ENCODE measurements around the gene SHMT1. TPM values are rescaled to one million over a fixed set of nuclear protein-coding genes. Genes with fewer than 3 reads are reported as not detected.
"Not testable (repeated sequence)": the region's sequence is repeated elsewhere in the genome, so short reads cannot be mapped to it uniquely, and the experiment has no call there.

SHMT1 gene
- total RNA-seq, 1 donor from 2014 or later, result 67.1 TPM

GRCh38 chr17:18378205-18378505, 14.8 kb upstream of the SHMT1 start:
- peak; percentile 10 for ATAC-seq

DNA sequence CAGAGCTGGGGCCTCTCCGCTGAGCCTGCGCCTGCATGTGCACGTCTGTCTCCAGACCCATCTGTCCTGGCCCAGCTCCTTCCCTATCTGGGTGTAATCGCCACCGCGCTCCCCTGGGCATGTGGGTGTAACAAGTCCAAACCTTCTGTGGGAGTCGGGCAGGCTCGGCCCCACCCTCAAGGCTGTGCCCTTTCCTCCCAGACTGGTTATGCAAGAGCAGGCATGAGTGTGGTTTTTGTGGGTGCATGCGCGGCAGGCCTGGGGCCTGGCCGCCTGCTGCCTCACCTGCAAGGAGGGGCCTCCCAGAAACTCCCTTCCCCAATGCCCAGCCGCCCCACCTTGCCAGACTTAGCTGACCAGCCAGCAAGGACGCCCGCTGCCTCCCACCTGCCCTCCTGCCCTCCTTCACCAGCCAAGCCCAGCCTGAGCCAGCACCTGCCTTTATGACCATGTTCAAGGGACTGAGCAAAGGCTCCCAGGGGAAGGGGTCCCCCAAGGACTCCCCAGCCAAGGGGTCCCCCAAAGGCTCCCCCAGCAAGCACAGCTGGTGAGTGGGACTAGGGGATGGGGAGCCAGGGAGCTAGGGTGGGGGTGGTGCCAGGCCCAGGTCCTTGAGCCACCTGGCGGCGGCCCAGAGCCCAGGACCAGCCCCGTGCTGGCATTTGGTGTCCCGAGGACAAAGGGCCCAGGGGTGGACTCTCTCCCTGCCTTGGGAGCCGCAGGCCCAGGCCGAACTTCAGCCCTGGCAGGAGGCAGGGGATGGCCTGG, 14.3 kb upstream of the SHMT1 start, which contains the start of gene EVPLL:
EVPLL (plus strand) TSS at position 342 of the 768 bp plus-strand sequence. CDS start 3,160 bp downstream, outside the sequence.
- peak; percentile 92 for ATAC-seq

DNA sequence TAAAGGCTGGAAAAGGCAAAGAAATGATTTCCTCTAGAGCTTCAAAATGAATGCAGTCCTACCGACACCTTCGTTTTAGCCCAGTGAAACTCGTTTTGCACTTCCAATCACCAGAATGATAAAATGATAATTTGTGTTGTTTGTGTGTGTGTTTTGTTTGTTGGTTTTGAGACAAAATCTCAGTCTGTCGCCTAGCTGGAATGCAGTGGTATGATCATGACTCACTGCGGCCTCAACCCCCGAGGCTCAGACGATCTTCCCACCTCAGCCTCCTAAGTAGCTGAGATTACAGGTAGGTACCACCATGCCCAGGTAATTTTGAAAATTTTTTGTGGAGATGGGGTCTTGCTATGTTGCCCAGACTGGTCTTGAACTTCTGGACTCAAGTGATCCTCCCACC, 10.9 kb upstream of the SHMT1 start:
- ATAC-seq, result no peak

DNA sequence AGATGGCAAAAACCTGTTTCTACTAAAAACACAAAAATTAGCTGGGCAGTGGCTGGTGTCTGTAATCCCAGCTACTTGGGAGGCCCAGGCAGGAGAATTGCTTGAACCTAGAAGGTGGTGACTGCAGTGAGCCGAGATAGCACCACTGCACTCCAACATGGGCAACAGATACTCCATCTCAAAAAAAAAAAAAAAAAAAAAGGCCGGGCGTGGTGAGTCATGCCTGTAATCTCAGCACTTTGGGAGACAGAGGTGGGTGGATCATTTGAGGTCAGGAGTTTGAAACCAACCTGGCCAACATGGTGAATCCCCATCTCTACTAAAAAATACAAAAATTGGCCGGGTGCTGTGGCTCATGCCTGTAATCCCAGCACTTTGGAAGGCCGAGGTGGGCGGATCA, 9.8 kb upstream of the SHMT1 start:
- ATAC-seq, result not testable (repeated sequence)

GRCh38 chr17:18371455-18371854, 8.1 kb upstream of the SHMT1 start:
- no peak for ATAC-seq

DNA sequence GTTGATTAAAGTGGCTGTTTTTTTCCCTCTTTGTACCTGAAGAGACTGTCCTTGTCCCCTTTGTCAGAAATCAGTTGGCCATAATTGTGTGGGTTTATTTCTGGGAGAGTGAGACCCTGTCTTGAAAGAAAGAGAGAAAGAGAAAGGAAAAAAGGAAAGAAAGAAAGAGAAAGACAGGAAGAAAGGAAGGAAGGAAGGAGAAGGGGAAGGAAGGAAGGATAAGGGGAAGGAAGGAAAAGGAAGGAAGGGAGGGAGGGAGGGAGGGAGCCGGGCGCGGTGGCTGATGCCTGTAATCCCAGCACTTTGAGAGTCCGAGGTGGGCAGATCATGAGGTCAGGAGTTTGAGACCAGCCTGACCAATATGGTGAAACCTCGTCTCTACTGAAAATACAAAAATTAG, 7.4 kb upstream of the SHMT1 start:
- ATAC-seq, result no peak

DNA sequence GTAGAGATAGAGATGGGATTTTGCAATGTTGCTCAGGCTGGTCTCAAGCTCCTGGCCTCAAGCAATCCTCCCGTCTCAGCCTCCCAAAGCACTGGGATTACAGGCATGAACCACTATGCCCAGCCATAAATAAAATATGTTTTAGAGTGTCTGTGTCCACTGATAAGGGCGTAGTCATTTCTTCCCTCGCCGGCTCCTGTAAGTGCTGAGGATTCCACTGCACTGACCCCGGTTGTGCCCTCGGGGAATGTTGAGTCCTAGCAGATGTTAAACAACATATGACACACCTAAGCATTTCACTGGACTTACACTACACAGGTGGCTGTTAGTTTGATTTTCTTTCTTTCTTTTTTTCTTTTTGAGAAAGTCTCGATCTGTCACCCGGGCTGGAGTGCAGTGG, 5.6 kb upstream of the SHMT1 start:
- ATAC-seq, result no peak

GRCh38 chr17:18364166-18364565, 816 bp upstream of the SHMT1 start:
- ATAC-seq, result no peak

- no peak for ATAC-seq
These were observed 651 bp downstream of the SHMT1 start for GRCh38 chr17:18362698-18363100.

DNA sequence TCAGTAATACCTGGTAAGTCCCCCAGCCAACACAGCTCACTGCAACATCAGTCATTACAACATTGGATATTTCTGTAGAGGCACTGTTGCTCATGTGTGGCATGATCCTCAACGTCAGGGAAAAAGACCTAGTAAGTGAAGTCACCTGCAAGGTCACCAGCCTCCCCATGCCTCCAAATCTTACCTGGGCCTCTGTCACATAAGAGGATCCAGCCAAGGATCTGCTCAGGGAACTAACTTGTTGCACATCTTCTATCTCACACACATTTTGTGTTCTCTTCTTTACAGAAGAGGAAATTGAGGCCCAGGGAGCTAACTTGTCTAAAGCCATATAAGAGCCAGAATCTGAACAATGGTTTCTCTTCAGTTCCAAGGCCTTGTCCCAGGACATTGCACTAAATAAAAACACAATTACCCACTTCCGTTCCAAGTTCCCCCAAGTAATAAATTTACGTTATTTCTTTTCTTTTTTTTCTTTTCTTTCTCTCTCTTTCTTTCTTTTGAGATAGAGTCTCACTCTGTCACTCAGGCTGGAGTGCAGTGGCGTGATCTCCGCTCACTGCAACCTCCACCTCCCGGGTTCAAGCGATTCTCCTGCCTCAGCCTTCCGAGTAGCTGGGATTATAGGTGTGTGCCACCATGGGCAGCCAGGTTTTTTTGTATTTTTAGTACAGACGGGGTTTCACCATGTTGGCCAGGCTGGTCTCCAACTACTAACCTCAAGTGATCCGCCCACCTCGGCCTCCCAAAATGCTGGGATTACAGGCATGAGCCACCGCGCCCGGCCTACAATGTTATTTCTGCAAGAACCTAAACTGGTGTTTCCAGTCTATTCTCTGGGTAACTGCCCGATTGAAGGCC, 1.3 kb downstream of the SHMT1 start:
- peak; percentile 57 for ATAC-seq

GRCh38 chr17:18360518-18360917, 2.8 kb downstream of the SHMT1 start:
- no peak for ATAC-seq

DNA sequence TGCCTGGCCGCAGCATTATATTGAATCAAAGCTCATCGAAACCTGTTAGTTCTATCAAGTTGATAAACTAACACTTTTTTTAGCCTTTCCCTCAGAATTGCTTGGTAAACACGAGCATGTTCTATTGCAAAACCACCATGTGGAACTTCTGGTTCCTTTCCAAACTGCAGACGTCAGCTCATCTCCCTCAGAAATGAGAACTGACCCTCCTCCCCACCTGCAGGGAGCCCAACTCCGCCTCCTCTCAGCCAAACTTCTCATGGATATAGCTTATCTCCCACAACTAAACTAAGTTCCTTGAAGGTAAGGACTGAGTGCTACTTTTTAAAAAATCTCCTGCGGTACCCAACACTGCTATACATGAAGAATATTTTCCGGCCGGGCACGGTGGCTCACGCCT, 6.7 kb downstream of the SHMT1 start:
- ATAC-seq, result no peak

- no peak for ATAC-seq
These were observed 9.8 kb downstream of the SHMT1 start for GRCh38 chr17:18353541-18353940.

DNA sequence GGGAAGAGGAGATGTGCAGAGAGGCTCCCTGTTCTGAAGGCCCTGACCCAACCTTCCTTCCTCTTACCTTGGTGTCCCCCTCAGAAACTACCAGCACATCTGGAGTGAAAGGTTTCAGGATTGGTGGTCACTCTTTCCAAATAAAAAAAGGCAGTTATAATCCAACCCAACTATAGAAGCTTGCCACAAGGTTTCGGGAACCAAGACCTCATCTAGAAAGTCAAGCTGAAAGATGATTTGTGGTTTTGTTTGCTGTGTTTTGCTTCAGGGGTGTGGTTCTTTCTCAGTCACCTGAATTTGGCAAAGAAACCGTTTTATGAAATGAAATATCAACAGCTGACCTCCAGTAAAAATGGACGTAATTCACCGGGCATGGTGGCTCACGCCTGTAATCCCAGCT, 19.3 kb downstream of the SHMT1 start:
- ATAC-seq, result no peak

GRCh38 chr17:18339933-18340332, 23.4 kb downstream of the SHMT1 start:
- no peak for ATAC-seq

- not testable (repeated sequence) for ATAC-seq
These were observed 25.2 kb downstream of the SHMT1 start for GRCh38 chr17:18338158-18338557.

- no peak for ATAC-seq
These were observed 30.4 kb downstream of the SHMT1 start for GRCh38 chr17:18332909-18333489.

DNA sequence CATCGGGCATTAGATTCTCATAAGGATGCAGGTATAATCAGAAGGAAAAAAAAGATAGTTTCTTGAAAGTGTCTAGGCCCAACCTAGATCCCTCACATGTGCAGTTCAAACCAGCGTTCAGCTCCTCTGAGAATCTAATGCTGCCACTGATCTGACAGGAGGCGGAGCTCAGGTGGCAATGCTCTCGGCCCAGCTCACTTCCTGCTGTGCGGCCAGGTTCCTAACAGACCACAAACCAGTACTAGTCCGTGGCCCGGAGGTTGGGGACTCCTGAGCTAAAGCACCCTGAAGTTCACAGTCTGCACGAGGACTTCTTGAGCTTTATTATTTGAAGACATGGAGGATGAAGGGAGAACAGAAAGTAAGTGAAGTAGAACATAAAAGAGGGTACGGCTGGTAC, 31.5 kb downstream of the SHMT1 start:
- ATAC-seq, result no peak

DNA sequence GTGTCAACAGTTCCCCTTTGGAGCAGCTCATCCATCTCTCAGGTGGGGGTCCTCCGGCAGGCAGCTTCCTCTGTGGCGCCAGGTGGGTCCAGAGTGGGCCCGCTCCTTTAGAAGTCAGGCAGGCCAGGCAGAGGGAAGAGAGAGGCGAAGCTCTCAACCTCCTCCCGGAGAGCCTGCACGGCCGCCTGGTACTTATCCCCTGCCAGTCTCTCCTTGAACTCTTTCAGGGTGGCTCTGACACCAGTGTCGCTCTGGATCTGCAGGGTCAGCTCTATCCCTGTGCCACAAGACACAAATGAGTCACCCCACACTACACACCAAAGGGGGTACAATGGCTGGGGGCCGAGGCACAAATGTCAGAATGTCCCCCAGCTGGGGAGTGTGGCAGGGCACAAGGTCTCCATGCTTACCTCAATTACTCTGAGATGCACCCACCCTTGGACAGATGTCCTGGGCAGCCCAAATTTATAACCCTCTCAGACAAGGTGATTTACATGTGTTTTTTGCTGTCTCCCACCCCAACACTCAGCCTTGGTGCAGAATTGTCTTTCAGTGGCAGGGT, 34.6 kb downstream of the SHMT1 start:
- peak; percentile 15 for ATAC-seq

DNA sequence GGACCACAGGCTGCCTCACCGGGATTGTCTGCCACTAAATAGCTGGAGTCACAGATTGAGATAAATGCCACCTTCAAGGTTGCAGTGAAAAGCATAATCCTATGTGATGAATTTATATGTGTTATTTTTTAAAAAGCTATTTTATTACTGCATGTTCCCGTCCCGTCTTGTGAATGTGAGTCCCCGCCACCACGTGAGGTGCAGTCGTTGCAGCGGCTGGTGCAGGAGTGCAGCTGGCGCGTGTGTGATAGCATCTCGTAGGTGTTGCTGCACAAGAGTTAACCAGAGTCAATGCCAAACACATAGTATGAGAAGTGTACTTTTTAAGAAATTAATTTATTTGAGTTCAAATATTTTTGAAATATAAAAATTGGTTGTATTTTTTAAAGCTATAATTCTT, 35.8 kb downstream of the SHMT1 start:
- ATAC-seq, result no peak

- ATAC-seq, result no peak
These were observed 36.3 kb downstream of the SHMT1 start for GRCh38 chr17:18327093-18327492.

DNA sequence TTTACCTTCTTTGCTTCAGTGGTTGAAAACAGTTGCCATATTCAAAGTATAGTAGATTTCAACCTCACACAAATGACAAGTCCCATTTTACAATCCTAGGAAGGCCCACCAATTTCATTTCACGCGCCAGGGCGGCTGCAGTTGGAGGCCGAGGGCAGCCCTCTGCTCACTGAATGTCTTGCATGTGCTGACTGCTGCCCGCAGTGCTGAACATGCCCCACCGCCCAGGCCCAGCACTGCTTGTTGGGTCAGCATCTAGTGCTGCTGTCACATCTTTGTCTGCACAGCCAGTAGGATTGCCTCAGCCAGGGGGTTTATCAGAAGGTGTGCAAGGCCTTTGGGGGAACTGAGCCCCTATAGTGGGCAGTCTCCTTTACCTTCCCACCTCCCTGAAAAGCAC, 36.8 kb downstream of the SHMT1 start:
- ATAC-seq, result no peak

DNA sequence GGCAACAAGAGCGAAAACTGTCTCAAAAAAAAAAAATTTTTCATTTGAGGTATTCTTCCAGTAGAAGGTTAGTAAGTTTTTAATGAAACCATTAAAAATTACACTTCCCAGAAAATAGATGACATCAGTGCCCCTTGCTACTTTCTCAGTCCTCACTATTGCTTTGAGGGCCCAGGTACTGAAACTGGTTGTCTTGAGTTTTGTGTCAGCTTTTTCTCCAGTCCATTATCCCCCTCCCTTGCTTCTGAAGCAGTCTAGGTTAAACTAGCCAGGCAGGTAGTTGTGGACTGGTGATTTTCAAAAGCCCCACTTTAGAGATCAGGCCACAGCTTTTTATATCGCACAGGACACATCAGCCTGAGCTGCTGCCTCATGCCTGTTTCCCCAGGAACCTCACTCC, 37.3 kb downstream of the SHMT1 start:
- no peak for ATAC-seq
